HG02981 (cell line): Measurements from ENCODE around the gene ADAM19.

ENCODE experiments used
- ATAC-seq: cut with Tn5 transposase; IDR thresholded peaks from one replicate; pipeline ENCODE4 v1.9.1; 2021; ENCODE audit warnings: mild to moderate bottlenecking, moderate library complexity; ENCODE audit not compliant: unreplicated experiment

ADAM19 gene

GRCh38 chr5:157520911-157521703 is 54.5 kb downstream of the ADAM19 start:
- ATAC-seq, result no peak

- ATAC-seq, result peak; percentile 73
These were observed 55.9 kb downstream of the ADAM19 start for GRCh38 chr5:157519579-157520253.

- peak; percentile 49 for ATAC-seq
These were observed 56.6 kb downstream of the ADAM19 start for GRCh38 chr5:157518963-157519362.

- ATAC-seq, result no peak
These were observed 58.8 kb downstream of the ADAM19 start for GRCh38 chr5:157516626-157517325.

- no peak for ATAC-seq
These were observed 59.6 kb downstream of the ADAM19 start for GRCh38 chr5:157516006-157516405.

- ATAC-seq, result no peak
These were observed 60.6 kb downstream of the ADAM19 start for GRCh38 chr5:157514974-157515373.

GRCh38 chr5:157513182-157513581 is 62.4 kb downstream of the ADAM19 start:
- no peak for ATAC-seq

GRCh38 chr5:157511651-157512644 is 63.6 kb downstream of the ADAM19 start:
- ATAC-seq, result no peak

- ATAC-seq, result no peak
These were observed 64.9 kb downstream of the ADAM19 start for GRCh38 chr5:157510682-157511081.

GRCh38 chr5:157509587-157509986 is 66.0 kb downstream of the ADAM19 start:
- ATAC-seq, result peak; percentile 62

- no peak for ATAC-seq
These were observed 66.5 kb downstream of the ADAM19 start for GRCh38 chr5:157509093-157509492.

GRCh38 chr5:157506981-157507780 is 68.4 kb downstream of the ADAM19 start:
- ATAC-seq, result no peak

- no peak for ATAC-seq
These were observed 69.4 kb downstream of the ADAM19 start for GRCh38 chr5:157506066-157506590.

- ATAC-seq, result no peak
These were observed 70.1 kb downstream of the ADAM19 start for GRCh38 chr5:157505496-157505895.

GRCh38 chr5:157504053-157504452 is 71.5 kb downstream of the ADAM19 start:
- ATAC-seq, result no peak

- ATAC-seq, result peak; percentile 82
These were observed 73.4 kb downstream of the ADAM19 start for GRCh38 chr5:157502143-157502647.

- ATAC-seq, result no peak
These were observed 77.5 kb downstream of the ADAM19 start for GRCh38 chr5:157497875-157498611.

- no peak for ATAC-seq
These were observed 78.7 kb downstream of the ADAM19 start for GRCh38 chr5:157496864-157497263.
